Measurements from ENCODE around the gene FOXJ3.

FOXJ3 gene

DNA sequence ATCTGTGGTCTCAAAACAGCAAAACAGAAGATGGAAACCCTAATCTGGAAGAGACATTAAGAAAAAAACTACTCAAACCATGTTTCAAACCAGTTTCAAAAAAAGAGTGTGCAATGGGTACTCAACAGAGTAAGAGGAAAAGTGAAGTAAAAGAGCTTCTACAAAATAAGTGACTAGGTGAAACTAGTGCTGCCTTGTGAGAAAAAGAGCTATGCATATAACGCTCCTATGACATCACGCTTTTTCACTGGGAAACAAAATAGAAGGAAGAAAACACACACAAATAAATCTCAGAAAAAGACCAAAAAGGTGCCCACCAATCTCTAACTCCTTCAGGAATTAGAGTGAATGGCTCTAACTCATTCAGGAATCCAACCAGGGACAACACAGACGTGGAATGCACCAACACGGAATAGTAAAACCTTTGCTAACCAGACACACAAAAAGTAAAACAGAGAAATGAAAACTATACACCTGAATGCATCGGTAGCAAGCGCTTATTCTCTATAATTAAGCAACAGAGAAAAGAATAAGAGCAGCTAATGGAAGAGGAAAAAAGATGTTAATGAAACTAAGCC lies 1.3 kb downstream of the FOXJ3 start:
- no peak for FAIRE-seq

GRCh38 chr1:42332877-42333276 lies 2.2 kb downstream of the FOXJ3 start:
- FAIRE-seq, result no peak

- FAIRE-seq, result no peak
Observed at GRCh38 chr1:42330215-42330614, 4.8 kb downstream of the FOXJ3 start.

GRCh38 chr1:42328916-42329496 lies 6.0 kb downstream of the FOXJ3 start:
- FAIRE-seq, result no peak

DNA sequence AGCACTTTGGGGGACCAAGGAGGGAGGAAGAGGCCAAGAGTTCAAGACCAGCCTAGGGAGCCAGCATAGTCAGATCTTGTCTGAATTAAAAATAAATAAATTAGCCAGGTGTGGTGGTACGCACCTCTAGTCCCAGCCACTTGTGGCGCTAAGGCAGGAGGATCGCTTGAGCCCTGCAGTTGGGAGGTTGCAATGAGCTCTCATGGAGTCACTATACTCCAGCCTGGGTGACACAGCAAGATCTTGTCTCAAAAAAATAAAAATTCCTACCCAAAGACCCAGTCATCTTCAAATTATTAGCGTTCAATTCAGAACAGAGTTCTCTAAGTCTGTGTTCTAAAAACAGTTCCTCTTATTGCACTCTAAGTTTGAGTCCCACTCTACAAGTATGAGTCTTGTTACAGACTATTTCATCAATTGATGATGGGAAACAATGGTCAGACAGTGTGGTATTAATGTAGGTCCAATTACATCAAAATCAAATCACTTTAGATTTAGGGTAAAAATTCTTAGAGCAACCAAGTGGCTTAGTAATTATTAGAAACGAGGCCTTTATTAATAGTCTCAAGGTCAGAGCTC lies 6.9 kb downstream of the FOXJ3 start:
- FAIRE-seq, result no peak

GRCh38 chr1:42325014-42325402 lies 10.0 kb downstream of the FOXJ3 start:
- no peak for FAIRE-seq

GRCh38 chr1:42324398-42325013 lies 10.5 kb downstream of the FOXJ3 start:
- no peak for FAIRE-seq

- no peak for FAIRE-seq
Observed at GRCh38 chr1:42323551-42323950, 11.5 kb downstream of the FOXJ3 start.

DNA sequence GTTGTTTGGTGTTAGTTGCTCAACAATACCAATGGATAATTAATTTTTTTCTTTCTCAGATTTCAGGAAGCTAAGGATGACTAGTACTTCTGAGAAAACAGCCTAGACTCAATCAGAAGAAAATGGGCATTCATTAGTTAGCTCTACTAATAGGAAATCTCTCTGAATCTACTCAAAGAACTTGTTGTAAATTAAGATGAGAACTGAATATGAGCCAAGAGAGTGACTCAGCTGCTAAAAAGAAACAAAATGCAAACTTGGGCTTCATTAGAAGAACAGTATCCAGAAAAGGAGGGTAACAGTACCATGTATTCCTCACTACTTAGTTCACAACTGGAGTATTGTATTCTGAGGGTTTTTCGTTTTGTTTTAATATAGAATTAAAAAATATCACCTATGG lies 12.5 kb downstream of the FOXJ3 start:
- FAIRE-seq, result no peak

DNA sequence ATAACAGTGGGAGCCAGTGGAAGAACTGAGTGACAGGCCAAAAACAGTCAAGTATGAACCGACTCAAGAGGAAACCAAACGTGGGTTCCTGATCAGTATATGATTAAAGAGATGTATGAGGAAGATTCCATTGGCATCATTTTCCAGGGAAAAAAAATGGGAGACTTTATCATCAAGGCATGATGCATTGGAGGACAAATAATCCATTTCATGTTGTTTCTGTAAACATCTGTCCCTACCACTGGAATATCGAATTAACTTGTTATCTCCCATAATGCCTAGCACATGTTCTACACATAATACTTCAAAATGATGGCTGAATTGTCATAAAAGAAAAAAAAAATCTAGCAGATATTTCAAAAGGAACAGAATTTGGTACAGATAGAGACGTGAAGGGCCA lies 13.3 kb downstream of the FOXJ3 start:
- FAIRE-seq, result no peak

DNA sequence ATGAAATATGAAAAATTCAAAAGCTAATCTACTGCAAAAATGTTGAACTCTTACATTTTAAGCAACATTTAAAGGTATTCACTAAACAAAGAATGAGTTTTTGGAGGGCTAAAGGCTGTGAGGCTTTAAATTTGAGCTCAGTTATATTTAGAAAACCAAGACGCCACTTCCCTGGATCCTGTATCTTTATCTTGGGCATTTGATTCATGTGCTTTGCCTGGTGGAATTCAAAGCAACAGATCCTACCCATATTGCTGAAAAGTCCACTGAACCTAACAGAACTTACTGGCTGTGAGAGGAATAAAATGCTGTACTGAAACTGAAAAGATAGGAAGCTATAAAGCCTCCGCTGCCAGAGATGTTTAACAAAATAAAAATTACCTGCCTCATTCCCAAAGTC lies 14.3 kb downstream of the FOXJ3 start:
- no peak for FAIRE-seq

- FAIRE-seq, result no peak
Observed at GRCh38 chr1:42319871-42320484, 15.1 kb downstream of the FOXJ3 start.

- FAIRE-seq, result no peak
Observed at GRCh38 chr1:42319128-42319851, 15.7 kb downstream of the FOXJ3 start.

DNA sequence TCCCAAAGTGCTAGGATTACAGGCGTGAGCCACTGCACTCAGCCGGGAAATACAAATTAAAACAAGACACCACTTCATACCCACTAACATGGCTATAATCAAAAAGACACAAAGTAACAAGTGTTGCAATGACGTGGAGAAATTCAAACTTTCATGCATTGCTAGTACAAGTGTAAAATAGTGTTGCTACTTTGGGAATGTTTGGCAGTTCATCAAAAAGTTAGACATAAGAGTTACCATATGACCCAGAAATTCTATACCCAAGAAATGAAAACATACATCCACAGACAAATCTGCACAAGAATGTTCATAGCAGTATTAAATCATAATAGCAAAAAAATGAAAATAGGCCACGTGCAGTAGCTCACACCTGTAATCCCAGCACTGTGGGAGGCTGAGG lies 16.4 kb downstream of the FOXJ3 start:
- no peak for FAIRE-seq

DNA sequence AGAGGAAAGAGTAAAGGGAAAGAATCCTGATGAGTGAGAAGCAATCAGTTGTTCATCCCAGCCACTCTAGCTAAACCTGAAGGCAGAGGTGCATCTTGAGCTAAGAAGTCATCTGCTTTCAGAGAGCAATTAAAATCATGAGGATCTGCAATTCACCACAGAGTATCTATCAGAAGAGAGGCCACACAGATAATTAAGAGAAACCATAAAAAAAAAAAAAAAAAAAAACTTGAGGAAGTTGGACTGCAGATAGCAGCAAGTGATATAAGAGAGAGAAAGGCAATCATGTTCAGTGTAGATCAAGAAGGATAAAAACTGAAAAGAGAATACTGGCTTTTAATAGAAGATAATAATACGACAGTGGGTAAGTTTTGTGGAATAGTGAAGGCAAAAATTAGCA lies 17.7 kb downstream of the FOXJ3 start:
- no peak for FAIRE-seq

DNA sequence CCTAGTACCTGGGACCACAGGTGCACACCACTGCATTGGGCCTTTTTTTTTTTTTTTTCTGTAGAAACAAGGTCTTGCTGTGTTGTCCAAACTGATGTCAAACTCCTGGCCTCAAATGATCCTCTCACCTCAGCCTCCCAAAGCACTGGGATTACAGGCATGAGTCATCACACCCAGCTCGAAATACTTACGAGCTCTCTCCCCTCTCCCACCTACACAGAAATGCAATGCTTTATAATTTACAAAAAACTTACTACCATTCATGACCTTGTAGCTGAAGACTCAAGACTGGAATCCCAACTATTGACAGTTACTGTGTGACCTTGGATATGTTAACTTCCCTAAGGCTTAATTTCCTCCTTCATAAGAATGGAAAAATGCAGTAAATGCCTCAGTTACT lies 18.7 kb downstream of the FOXJ3 start:
- no peak for FAIRE-seq

GRCh38 chr1:42315500-42315899 lies 19.5 kb downstream of the FOXJ3 start:
- no peak for FAIRE-seq

- no peak for FAIRE-seq
Observed at GRCh38 chr1:42313970-42314369, 21.1 kb downstream of the FOXJ3 start.

DNA sequence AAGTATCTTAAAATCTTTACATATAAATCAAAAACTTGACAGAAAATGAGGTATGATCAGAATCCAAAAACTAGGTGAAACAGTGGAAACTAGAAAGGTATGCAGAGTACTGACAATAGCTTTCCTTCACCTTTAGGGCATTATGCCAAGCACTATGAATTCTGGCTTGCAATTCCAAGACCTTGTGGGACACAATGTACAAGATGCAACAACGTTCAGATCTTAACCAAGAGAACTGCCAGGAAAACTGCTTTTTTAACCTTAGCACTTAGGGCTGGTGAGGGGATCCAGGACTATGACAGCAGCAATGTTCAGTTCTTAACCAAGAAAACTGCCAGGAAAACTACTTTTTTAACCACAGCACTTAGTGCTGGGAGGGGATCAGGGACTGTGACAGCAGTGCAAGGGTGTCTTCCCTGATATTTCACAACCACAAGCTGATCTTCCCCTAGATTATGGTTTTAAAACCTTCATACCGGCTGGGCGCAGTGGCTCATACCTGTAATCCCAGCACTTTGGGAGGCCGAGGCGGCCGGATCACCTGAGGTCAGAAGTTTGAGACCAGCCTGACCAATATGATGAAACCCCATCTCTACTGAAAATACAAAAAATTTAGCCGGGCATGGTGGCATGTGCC lies 22.3 kb downstream of the FOXJ3 start:
- FAIRE-seq, result no peak

- no peak for FAIRE-seq
Observed at GRCh38 chr1:42311897-42312296, 23.1 kb downstream of the FOXJ3 start.

DNA sequence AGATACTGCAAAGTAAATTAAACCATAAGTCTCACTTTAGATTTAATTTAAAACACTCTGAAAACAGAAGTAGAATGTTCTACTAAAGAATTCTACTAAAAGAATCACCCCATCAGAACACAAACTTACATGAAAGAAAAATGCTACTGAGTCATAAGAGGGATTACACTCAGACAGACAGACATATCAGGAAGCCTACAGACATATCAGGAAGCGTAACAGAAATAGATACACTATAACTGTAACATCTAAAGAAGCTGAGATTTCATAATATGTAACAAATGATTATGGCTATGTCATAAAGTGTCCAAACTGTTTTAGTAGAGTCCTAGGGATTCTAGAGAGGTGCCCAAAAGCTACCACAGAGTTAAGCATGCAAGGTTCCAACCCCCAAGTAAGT lies 23.9 kb downstream of the FOXJ3 start:
- FAIRE-seq, result no peak

DNA sequence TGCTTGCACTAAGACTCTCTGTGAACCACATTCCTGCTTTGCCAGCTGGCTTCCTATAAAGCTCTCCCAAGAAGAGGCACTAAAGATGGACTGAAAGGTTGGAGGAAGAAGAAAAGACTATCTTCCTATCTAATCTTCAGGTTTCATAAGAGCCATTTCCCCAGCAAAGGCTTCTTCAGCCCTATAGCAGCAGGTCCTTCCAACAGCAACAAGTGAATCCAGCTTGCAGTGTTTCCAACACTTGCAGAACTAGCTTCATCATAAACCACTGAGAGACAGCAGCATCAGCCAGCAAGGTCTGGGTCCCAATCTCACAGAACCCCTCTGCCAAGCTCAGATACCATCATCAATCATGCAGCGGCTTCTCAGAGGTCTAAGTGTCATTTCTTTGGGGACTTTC lies 28.1 kb downstream of the FOXJ3 start:
- no peak for FAIRE-seq

GRCh38 chr1:42305639-42306038 lies 29.4 kb downstream of the FOXJ3 start:
- FAIRE-seq, result no peak
